Thyroid gland (tissue), 4 donors: ENCODE results near the gene CCDC88C. TPM values are rescaled to one million over a fixed set of nuclear protein-coding genes. Genes with fewer than 3 reads are reported as not detected.

Experiments
- DNase-seq, 2 donors: peaks; one replicate each; pipeline ENCODE4 v3.0.0-alpha.2; 2019
- H3K27ac ChIP-seq, 3 donors: fragments of 200-600 bp; sonication (generic); 1 replicate in 2 of 3; 2 replicates in 1 of 3; pipeline ENCODE4 v1.5.1; 2016 to 2019; ENCODE audit warnings: mild to moderate bottlenecking in 1 of 3, moderate library complexity in 1 of 3
- H3K27me3 ChIP-seq: fragments of 200-600 bp; sonication (generic); one replicate; pipeline ENCODE4 v1.5.1; 2019
- H3K36me3 ChIP-seq, 2 donors: fragments of 200-600 bp; sonication (generic); one replicate each; pipeline ENCODE4 v1.5.1; 2016 to 2019
- H3K4me1 ChIP-seq, 2 donors: fragments of 200-600 bp; sonication (generic); one replicate each; pipeline ENCODE4 v1.5.1; 2017 to 2019
- H3K4me3 ChIP-seq, 3 donors: fragments of 200-600 bp; sonication (generic); replicated peaks in 1 of 3; 1 replicate in 2 of 3; 2 replicates in 1 of 3; pipeline ENCODE4 v1.5.1; 2016; ENCODE audit warnings: mild to moderate bottlenecking in 1 of 3
- H3K9me3 ChIP-seq: fragments of 200-600 bp; sonication (generic); one replicate; pipeline ENCODE4 v1.5.1; 2017
- POLR2A ChIP-seq, 2 donors: fragments of 450-650 bp; IDR thresholded peaks; one replicate each; pipeline ENCODE4 v1.6.1; 2017; ENCODE audit warnings: antibody characterized with exemption in 2 of 2, mild to moderate bottlenecking in 2 of 2, moderate library complexity in 1 of 2
- WGBS, 2 donors: methylation state at CpG; one replicate each; pipeline ENCODE4 v1.1.5; 2017; 5-methylcytosine and 5-hydroxymethylcytosine counted together
- intact Hi-C: fragments of 100-400 bp; cut with DNase I; formaldehyde crosslinking; loops from one replicate; pipeline ENCODE4 v1.15.1; 2023
- total RNA-seq, 4 donors: library from RNA; depleted of rRNA; stranded (reverse); fragments of >200 nt; gene quantifications; one replicate each; pipeline ENCODE4 v1.2.3, GENCODE V29; 2016
- TF ChIP-seq, protein P1 (sequence below), 6 experiments: fragments of 200-600 bp in 3 of 6; fragments of 450-650 bp in 3 of 6; sonication (generic) in 3 of 6; IDR thresholded peaks; one replicate each; pipeline ENCODE4 v1.5.1; 2016 to 2019; ENCODE audit warnings: antibody characterized with exemption in 6 of 6, mild to moderate bottlenecking in 2 of 6, inconsistent platforms in 1 of 6, moderate library complexity in 1 of 6

Gene CCDC88C
- total RNA-seq, 4 donors from 2014 or later, result 3.0 to 6.3 (median 5.8) TPM

DNA sequence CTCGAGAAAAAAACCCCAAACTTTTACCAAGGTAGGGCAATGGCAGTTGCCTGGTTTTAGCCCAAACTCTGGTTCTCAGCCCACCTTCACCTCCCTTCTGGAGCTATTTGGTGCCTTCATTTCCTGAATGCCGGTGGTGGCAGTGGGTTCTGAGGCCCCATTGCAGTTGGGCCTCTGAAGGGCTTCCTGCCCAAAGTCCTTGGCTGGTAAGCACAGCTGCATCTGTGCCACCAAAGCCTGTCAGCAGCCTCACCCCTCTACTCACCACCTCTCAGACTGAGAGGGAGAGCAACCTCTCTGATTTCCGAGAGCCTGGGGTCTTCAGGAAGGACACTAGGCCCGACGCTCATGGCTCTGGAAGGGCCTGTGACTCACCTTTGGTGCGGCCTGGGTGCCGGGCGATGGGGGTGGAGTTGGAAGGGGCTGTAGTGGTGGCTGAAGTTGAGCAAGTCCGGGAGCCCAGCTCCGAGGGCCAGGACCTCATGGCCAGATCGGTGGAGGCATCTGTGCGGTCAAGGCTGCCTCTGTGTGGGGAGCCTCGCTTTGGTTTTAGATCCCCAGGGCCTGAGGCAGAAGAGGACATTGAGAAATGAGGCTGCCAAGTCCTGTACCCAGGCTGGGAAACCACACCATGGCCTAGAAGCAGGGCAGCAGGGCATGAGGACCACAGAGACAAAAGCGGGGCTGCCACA, 134.5 kb downstream of the CCDC88C start:
- WGBS, 2 donors, result 93 to 97% methylated on average over 9 of the region's 14 CpGs
- DNase-seq, result no peak
- Histone ChIP-seq H3K4me3 (no peak overlapping the region), H3K4me1 (peaks cover 0 to 3% of the 10 kb centered on the region in 2 donors), H3K36me3 (no peaks in the 10 kb centered on the region), H3K27me3 (no peaks in the 10 kb centered on the region), H3K9me3 (no peaks in the 10 kb centered on the region), H3K27ac (no peak overlapping the region)
- intact Hi-C loops, result no loop called here
- no peak for TF ChIP-seq POLR2A (IDR thresholded peaks at IDR 0.05)
- TF ChIP-seq, protein P1, sequence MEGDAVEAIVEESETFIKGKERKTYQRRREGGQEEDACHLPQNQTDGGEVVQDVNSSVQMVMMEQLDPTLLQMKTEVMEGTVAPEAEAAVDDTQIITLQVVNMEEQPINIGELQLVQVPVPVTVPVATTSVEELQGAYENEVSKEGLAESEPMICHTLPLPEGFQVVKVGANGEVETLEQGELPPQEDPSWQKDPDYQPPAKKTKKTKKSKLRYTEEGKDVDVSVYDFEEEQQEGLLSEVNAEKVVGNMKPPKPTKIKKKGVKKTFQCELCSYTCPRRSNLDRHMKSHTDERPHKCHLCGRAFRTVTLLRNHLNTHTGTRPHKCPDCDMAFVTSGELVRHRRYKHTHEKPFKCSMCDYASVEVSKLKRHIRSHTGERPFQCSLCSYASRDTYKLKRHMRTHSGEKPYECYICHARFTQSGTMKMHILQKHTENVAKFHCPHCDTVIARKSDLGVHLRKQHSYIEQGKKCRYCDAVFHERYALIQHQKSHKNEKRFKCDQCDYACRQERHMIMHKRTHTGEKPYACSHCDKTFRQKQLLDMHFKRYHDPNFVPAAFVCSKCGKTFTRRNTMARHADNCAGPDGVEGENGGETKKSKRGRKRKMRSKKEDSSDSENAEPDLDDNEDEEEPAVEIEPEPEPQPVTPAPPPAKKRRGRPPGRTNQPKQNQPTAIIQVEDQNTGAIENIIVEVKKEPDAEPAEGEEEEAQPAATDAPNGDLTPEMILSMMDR (IDR thresholded peaks at IDR 0.05), result no peak

DNA sequence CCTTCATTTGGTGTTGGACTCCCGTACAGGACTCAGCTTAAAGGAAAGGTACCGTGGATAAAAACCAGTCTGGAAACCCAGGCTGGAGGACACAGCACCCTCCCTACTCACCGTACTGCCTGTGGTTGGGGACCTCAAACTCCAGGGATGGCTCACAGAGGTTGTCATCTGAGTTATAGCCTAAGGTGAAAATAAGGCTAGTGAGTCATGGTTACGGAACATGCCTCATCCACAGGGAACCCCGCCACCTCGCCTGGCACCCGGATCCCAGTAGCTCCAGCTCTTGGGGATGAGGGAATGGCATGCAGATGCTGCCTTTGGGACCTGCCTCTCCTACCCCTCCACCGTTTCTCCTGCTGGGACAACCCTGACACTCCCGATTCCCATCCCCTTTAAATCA, 136.3 kb downstream of the CCDC88C start:
- intact Hi-C loops, result no loop called here
- Histone ChIP-seq H3K9me3 (no peaks in the 10 kb centered on the region), H3K27ac (no peak overlapping the region), H3K4me3 (no peak overlapping the region), H3K36me3 (no peaks in the 10 kb centered on the region), H3K27me3 (no peaks in the 10 kb centered on the region), H3K4me1 (peaks cover 0 to 3% of the 10 kb centered on the region in 2 donors)
- 99% methylated on average over 9 of the region's 9 CpGs for WGBS, 2 donors
- no peak for DNase-seq
- TF ChIP-seq, protein P1 (IDR thresholded peaks at IDR 0.05), result no peak

DNA sequence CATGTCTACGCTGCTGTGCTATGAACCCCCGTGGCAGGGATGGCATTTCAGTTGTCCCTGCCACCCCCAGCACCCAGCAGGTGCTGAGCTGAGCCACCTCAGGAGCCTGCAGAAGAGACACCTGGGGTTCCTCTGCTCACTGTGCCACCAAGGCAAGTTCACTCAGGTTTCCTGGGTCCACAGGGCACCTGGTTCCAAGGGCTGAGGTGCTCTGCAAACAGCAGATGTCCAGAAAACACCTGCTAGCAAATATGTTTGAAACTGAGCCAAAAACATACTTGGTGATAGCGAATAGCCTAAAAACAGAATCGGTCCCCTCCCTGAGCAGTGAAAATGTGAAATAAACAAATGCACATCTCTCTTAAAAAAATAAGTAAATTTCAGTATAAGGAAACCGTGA, 137.5 kb downstream of the CCDC88C start:
- no peak for DNase-seq
- Histone ChIP-seq H3K27me3 (no peaks in the 10 kb centered on the region), H3K4me3 (no peak overlapping the region), H3K36me3 (no peaks in the 10 kb centered on the region), H3K4me1 (peaks cover 0 to 3% of the 10 kb centered on the region in 2 donors), H3K9me3 (no peaks in the 10 kb centered on the region), H3K27ac (no peak overlapping the region)
- 87% methylated on average over 4 to 5 of the region's 5 CpGs for WGBS, 2 donors
- TF ChIP-seq, protein P1 (IDR thresholded peaks at IDR 0.05), result no peak
- TF ChIP-seq POLR2A (IDR thresholded peaks at IDR 0.05), result no peak
- intact Hi-C loops, result no loop called here

DNA sequence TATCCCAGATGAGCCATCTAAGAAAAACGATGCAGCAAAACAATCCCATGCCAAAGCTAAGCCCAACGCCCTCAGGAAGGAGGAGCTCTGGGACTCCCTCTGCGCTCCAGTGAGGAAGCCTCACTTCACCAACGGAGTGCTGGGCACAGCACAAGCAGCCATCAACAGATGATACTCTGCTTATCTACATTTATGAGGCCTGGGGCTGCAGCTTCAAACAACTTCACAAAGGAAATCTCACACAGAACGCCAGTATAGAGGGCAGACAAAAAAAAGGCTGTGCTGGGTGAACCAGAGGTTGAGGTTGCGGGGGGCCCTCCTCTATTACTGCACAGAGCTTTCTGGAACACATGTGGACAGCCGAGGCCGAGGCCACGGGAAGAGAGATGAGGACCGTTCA, 138.3 kb downstream of the CCDC88C start:
- intact Hi-C loops, result no loop called here
- no peaks in the 10 kb centered on the region for H3K36me3 ChIP-seq
- TF ChIP-seq POLR2A (IDR thresholded peaks at IDR 0.05), result no peak
- TF ChIP-seq, protein P1 (IDR thresholded peaks at IDR 0.05), result no peak
- H3K4me1 ChIP-seq, result peaks cover 0 to 2% of the 10 kb centered on the region in 2 donors
- no peaks in the 10 kb centered on the region for H3K9me3 ChIP-seq
- H3K4me3 ChIP-seq, result no peak overlapping the region
- DNase-seq, result no peak
- no peak overlapping the region for H3K27ac ChIP-seq
- H3K27me3 ChIP-seq, result no peaks in the 10 kb centered on the region
- 94 to 97% methylated on average over 10 of the region's 10 CpGs for WGBS, 2 donors

DNA sequence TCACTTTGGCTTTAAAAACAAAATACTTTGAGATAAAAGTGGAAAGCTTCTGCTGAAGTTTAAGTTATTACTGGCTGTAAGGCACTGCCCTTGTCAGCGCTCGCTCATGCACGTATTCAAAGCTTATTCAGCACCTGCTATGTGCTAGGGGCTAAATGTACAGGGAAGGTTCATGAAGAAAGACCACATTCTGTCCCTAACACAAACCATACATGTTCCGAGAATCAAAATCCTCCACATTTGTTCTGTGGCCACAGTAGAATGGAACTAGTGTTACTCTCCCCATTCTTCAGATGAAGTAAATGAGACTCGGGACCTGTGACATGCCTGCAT, 139.3 kb downstream of the CCDC88C start:
- DNase-seq, result no peak
- TF ChIP-seq, protein P1 (IDR thresholded peaks at IDR 0.05), result no peak
- no peak for TF ChIP-seq POLR2A (IDR thresholded peaks at IDR 0.05)
- intact Hi-C loops, result no loop called here
- Histone ChIP-seq H3K36me3 (no peaks in the 10 kb centered on the region), H3K27me3 (no peaks in the 10 kb centered on the region), H3K9me3 (no peaks in the 10 kb centered on the region), H3K4me1 (no peaks in the 10 kb centered on the region), H3K4me3 (no peak overlapping the region), H3K27ac (no peak overlapping the region)
- 63 to 75% methylated on average over 5 of the region's 5 CpGs for WGBS, 2 donors
